ENCODE data around the gene P2RX3. TPM values are rescaled to one million over a fixed set of nuclear protein-coding genes. Genes with fewer than 3 reads are reported as not detected.

P2RX3 gene
- total RNA-seq, 1 donor from 2014 or later: 2.0 TPM

DNA sequence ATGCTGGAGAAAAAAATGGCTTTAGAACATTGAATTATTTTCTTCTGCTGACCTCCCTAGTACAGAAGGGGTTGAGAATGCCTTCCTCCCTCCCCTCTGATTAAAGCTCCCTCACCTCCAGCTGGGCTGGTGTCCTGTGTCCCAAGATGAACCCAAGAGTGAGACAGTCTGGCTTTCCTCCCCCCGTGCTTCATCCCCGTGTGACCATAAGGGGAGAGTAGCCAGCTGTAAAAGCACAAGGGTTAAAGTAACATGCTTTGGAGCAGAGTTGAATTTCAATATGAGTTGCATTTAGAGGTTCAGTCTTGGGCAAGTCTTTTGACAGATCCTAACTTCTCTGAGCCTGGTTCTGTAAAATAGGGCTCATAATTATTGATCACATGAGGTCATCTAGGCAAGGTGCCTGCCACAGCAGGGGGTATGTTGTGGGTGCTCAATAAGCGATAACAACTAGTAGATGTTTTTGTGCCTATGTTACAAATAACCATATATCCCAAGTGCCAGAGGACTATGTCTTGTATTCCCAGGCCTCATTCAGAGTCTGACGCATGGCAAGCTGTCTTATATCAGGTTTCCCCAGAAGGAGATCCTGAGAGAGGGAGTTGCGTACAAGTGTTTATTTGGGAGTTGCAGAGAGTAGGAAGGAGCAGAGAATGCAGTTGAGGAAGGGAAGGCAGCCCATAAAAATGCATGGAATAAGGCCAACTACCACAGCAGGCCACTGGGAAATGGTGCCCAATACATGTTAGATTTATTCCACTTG lies 48.2 kb downstream of the P2RX3 start:
- Mint-ChIP-seq H3K4me1 (no peaks in the 10 kb centered on the region), H3K27ac (no peak overlapping the region)
- TF ChIP-seq, protein P1, sequence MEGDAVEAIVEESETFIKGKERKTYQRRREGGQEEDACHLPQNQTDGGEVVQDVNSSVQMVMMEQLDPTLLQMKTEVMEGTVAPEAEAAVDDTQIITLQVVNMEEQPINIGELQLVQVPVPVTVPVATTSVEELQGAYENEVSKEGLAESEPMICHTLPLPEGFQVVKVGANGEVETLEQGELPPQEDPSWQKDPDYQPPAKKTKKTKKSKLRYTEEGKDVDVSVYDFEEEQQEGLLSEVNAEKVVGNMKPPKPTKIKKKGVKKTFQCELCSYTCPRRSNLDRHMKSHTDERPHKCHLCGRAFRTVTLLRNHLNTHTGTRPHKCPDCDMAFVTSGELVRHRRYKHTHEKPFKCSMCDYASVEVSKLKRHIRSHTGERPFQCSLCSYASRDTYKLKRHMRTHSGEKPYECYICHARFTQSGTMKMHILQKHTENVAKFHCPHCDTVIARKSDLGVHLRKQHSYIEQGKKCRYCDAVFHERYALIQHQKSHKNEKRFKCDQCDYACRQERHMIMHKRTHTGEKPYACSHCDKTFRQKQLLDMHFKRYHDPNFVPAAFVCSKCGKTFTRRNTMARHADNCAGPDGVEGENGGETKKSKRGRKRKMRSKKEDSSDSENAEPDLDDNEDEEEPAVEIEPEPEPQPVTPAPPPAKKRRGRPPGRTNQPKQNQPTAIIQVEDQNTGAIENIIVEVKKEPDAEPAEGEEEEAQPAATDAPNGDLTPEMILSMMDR (IDR thresholded peaks at IDR 0.05; ENCODE audit: unreplicated experiment): no peak

DNA sequence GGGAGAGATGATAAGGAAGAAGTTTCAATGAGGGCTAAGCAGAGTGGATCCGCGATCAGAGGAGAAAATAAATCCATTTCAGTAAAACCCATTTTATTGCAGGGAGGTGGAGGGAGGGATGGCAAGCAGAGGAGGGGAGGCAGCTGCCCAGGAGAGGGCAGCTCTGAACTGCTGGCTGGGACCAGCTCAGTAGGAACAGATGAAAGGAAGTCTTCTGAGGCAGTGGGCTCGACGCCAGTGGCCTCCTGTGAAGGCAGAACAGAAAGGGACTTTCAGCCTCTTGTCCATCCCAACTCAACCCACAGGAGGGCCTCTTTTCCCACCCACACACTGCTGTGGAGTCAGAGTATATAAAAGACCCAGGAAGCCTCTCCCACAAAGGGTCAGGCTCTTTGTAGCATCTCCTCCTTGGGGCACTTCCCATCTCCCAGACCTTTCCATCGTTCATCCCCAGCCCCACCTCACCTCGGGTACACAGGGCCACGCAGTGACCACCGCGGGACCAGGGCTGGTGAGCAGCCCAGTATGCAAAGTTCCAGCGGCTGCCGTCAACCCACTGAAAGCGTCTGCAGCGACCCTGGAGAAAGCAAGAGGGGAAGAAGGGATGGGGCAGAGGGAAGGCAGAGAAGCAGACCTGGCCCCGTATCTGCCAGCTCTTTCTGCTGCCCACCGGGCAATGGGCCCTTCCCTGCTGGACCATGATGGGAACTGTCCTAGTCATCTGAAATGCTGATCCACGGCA lies 49.3 kb downstream of the P2RX3 start:
- no peak overlapping the region for H3K27ac Mint-ChIP-seq
- peaks cover 75% of the 10 kb centered on the region for H3K27me3 Mint-ChIP-seq (ENCODE audit: low read depth)
- TF ChIP-seq, protein P1 (IDR thresholded peaks at IDR 0.05; ENCODE audit: unreplicated experiment): no peak
- H3K36me3 Mint-ChIP-seq: no peaks in the 10 kb centered on the region
- no peaks in the 10 kb centered on the region for H3K9me3 Mint-ChIP-seq
- H3K4me3 Mint-ChIP-seq: no peak overlapping the region
- H3K4me1 Mint-ChIP-seq: no peaks in the 10 kb centered on the region
- DNase-seq (ENCODE audit: low spot score in 2 of 2, unreplicated experiment in 2 of 2): no peak

More for the DNA sequence above, 48.2 kb downstream of the P2RX3 start:
- H3K4me3 Mint-ChIP-seq: no peak overlapping the region
- H3K9me3 Mint-ChIP-seq: no peaks in the 10 kb centered on the region
- H3K27me3 Mint-ChIP-seq (ENCODE audit: low read depth): peaks cover 76% of the 10 kb centered on the region
- no peaks in the 10 kb centered on the region for H3K36me3 Mint-ChIP-seq
- DNase-seq (ENCODE audit: low spot score in 2 of 2, unreplicated experiment in 2 of 2): no peak

DNA sequence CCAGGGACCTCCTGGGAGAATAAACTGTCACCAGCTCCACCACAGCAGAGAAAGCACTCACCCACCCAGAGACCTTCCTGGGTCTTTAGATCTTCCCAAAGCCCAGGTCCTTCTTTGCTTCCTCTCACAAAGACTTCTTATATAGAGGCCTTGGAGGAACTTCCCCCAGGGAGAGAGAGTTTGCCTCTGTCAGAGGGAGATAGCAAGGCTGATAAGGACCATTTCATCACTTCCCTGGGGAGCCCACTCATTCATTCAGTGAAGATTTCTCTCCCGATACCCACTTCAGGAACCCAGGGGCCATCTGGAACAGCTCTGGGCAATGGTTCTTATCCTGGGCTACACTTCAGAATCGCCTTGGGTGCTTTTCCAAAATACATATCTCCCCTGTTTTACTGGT lies 52.4 kb downstream of the P2RX3 start, which contains the start of gene PRG2:
PRG2 (minus strand) TSS at position 116 of the 400 bp plus-strand sequence. CDS start 706 bp downstream, outside the sequence.
- TF ChIP-seq, protein P1 (IDR thresholded peaks at IDR 0.05; ENCODE audit: unreplicated experiment): no peak
- DNase-seq (ENCODE audit: low spot score in 2 of 2, unreplicated experiment in 2 of 2): no peak
- Mint-ChIP-seq H3K36me3 (no peaks in the 10 kb centered on the region), H3K4me3 (no peak within 1 kb of the TSS), H3K27ac (no peak within 1 kb of the TSS), H3K4me1 (no peaks in the 10 kb centered on the region), H3K9me3 (no peaks in the 10 kb centered on the region), H3K27me3 (ENCODE audit: low read depth) (peaks cover 78% of the 10 kb centered on the region)

DNA sequence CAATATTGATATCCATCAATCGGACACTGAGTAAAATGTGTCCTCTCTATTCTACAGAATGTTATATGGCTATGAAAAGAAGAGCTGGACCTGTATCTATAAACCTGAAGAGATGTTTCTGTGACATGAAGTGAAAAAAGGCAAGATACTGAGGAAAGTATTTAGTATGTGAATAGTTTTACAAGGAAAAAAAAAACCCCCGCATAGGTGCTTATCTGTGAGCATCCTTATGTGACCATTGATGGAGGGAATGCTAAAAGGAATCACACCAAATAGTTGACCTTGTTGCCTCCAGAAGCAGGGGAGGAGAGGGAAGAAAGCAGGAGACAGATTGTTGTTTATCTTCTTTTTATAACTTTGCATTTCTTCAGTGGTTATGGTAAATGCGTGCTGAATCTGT lies 53.0 kb downstream of the P2RX3 start:
- H3K36me3 Mint-ChIP-seq: no peaks in the 10 kb centered on the region
- no peaks in the 10 kb centered on the region for H3K9me3 Mint-ChIP-seq
- TF ChIP-seq, protein P1 (IDR thresholded peaks at IDR 0.05; ENCODE audit: unreplicated experiment): no peak
- no peak overlapping the region for H3K4me3 Mint-ChIP-seq
- H3K27me3 Mint-ChIP-seq (ENCODE audit: low read depth): peaks cover 72% of the 10 kb centered on the region
- H3K27ac Mint-ChIP-seq: no peak overlapping the region
- no peaks in the 10 kb centered on the region for H3K4me1 Mint-ChIP-seq
- no peak for DNase-seq (ENCODE audit: low spot score in 2 of 2, unreplicated experiment in 2 of 2)

DNA sequence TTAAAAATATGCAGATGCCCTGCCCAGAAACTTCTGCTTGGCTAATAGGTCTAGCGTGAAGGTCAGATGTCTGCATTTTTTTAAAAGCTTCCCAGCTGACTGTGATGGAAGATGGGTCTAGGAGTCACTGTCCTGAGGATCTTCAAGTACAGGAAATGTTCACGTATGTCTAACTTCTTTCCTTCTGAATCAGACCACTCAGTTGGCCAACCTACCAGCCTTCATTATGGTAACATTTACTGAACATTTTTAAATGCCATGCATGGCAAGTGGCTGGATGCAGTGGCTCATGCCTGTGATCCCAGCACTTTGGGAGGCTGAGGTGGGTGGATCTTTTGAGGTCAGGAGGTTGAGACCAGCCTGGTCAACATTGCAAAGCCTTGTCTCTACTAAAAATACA lies 53.4 kb downstream of the P2RX3 start:
- no peak for DNase-seq (ENCODE audit: low spot score in 2 of 2, unreplicated experiment in 2 of 2)
- no peak overlapping the region for H3K4me3 Mint-ChIP-seq
- H3K36me3 Mint-ChIP-seq: no peaks in the 10 kb centered on the region
- H3K9me3 Mint-ChIP-seq: no peaks in the 10 kb centered on the region
- TF ChIP-seq, protein P1 (IDR thresholded peaks at IDR 0.05; ENCODE audit: unreplicated experiment): no peak
- H3K27ac Mint-ChIP-seq: no peak overlapping the region
- H3K4me1 Mint-ChIP-seq: no peaks in the 10 kb centered on the region
- H3K27me3 Mint-ChIP-seq (ENCODE audit: low read depth): peaks cover 68% of the 10 kb centered on the region
